Measurements from ENCODE around the gene SVEP1. TPM values are rescaled to one million over a fixed set of nuclear protein-coding genes. Genes with fewer than 3 reads are reported as not detected.
A peak's percentile ranks its signal among the peaks of the same experiment; 100 is the strongest.

The SVEP1 gene
- total RNA-seq, 1 experiment from 2014 or later = 0.04 TPM

GRCh38 chr9:110545705-110546104 lies 33.8 kb downstream of the SVEP1 start:
- no TSS peak for BruUV-seq (replicated peaks)
- Histone ChIP-seq H3K9me3 (ENCODE audit: low read length) (no peaks in the 10 kb centered on the region), H3F3A (ENCODE audit: low read length, unreplicated experiment) (no peaks in the 10 kb centered on the region), H3K27me3 (ENCODE audit: low read length) (no peaks in the 10 kb centered on the region), H3K4me2 (ENCODE audit: low read length) (no peak overlapping the region), H3K36me3 (ENCODE audit: low read depth, low read length) (no peaks in the 10 kb centered on the region), H3K4me1 (ENCODE audit: insufficient read depth, low read length) (peaks cover 19% of the 10 kb centered on the region), H3K9me2 (replicated peaks; ENCODE audit: low read length) (no peaks in the 10 kb centered on the region), H2AFZ (ENCODE audit: low read length) (no peak overlapping the region), H3K27ac (ENCODE audit: low read length) (no peak overlapping the region), H3K4me3 (ENCODE audit: low read length) (no peak overlapping the region), H4K20me1 (ENCODE audit: low read length) (no peaks in the 10 kb centered on the region), H3K9ac (ENCODE audit: low read length) (no peak overlapping the region), H3K79me2 (ENCODE audit: low read length) (no peaks in the 10 kb centered on the region)
- TF ChIP-seq CTCF (conservative IDR thresholded peaks at IDR 0.05; ENCODE audit: low read depth, low read length) = no peak
- no peak for TF ChIP-seq EZH2phosphoT487 (IDR thresholded peaks at IDR 0.05; ENCODE audit: borderline replicate concordance, low read length)
- TF ChIP-seq EZH2 (IDR thresholded peaks at IDR 0.05; ENCODE audit: low read length, unreplicated experiment) = no peak
- ChIA-PET CTCF (no interaction called here), POLR2A (ENCODE audit: unreplicated experiment) (no interaction called here)
- DNase-seq (peak; percentile 53), ATAC-seq (no peak; the same call in 1 of the 2 replicates)
- intact Hi-C loops (cut with micrococcal nuclease) = no loop called here

- POLR2A ChIA-PET (ENCODE audit: unreplicated experiment) = no interaction called here
- CTCF ChIA-PET = no interaction called here
- ATAC-seq = no peak
These were observed 35.9 kb downstream of the SVEP1 start for GRCh38 chr9:110543631-110544051.

More at GRCh38 chr9:110543631-110544051, 35.9 kb downstream of the SVEP1 start:
- H3K9me2 ChIP-seq (replicated peaks; ENCODE audit: low read length) = no peaks in the 10 kb centered on the region
- H3K4me1 ChIP-seq (ENCODE audit: insufficient read depth, low read length) = peaks cover 24% of the 10 kb centered on the region
- no peaks in the 10 kb centered on the region for H4K20me1 ChIP-seq (ENCODE audit: low read length)
- H3K9ac ChIP-seq (ENCODE audit: low read length) = no peak overlapping the region
- H3K27ac ChIP-seq (ENCODE audit: low read length) = no peak overlapping the region
- H3K4me3 ChIP-seq (ENCODE audit: low read length) = no peak overlapping the region
- no peaks in the 10 kb centered on the region for H3K79me2 ChIP-seq (ENCODE audit: low read length)
- H2AFZ ChIP-seq (ENCODE audit: low read length) = no peak overlapping the region
- intact Hi-C loops (cut with micrococcal nuclease) = no loop called here
- H3K36me3 ChIP-seq (ENCODE audit: low read depth, low read length) = no peaks in the 10 kb centered on the region
- no peaks in the 10 kb centered on the region for H3F3A ChIP-seq (ENCODE audit: low read length, unreplicated experiment)
- no peaks in the 10 kb centered on the region for H3K9me3 ChIP-seq (ENCODE audit: low read length)
- DNase-seq = no peak
- BruUV-seq (replicated peaks) = no TSS peak
- TF ChIP-seq CTCF (conservative IDR thresholded peaks at IDR 0.05; ENCODE audit: low read depth, low read length) (no peak), EZH2 (IDR thresholded peaks at IDR 0.05; ENCODE audit: low read length, unreplicated experiment) (no peak), EZH2phosphoT487 (IDR thresholded peaks at IDR 0.05; ENCODE audit: borderline replicate concordance, low read length) (no peak)
- H3K4me2 ChIP-seq (ENCODE audit: low read length) = no peak overlapping the region
- H3K27me3 ChIP-seq (ENCODE audit: low read length) = no peaks in the 10 kb centered on the region
